NCI-H1105 (cell line): ENCODE data around the gene ZNF25.
"Not testable (repeated sequence)": the region's sequence is repeated elsewhere in the genome, so short reads cannot be mapped to it uniquely, and the experiment has no call there.

ENCODE experiments used
- DNase-seq: peaks from one replicate; lab custom pipeline; 2025; lab: John Stamatoyannopoulos, UW

Gene ZNF25

DNA sequence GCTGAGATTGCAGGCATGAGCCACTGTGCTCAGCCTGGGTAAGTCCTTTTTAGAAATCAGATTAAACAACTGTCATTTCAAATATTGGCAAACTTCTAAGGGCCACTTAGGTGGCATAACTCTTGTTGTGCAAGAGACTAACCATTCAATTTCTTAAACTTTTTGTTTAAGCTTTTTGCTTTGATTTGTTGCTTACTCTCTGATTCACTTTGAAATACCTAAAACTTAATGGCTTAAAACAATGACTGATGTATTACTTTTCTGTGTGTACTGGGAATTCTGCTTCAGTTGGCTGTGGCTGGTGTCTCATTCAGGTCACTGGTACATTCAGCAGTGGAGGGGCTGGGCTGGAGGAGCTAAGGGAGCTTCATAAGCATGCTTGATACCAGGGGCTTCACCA lies 28.9 kb downstream of the ZNF25 start:
- no peak for DNase-seq

DNA sequence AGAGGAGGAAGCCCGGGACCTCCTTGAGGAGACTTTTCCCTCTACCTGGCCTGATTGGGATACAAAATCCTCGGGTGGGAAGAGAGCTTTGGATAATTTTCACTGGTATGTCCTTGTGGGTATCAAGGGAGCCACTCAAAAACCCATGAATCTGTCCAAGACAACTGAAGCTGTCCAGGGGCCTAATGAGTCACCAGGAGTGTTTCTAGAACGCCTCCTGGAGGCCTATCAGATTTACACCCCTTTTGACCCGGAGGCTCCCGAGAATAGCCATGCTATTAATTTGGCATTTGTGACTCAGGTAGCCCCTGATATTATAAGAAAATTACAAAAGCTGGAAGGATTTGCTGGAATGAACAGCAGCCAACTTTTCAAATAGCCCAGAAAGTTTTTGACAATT lies 38.6 kb downstream of the ZNF25 start:
- DNase-seq: no peak

DNA sequence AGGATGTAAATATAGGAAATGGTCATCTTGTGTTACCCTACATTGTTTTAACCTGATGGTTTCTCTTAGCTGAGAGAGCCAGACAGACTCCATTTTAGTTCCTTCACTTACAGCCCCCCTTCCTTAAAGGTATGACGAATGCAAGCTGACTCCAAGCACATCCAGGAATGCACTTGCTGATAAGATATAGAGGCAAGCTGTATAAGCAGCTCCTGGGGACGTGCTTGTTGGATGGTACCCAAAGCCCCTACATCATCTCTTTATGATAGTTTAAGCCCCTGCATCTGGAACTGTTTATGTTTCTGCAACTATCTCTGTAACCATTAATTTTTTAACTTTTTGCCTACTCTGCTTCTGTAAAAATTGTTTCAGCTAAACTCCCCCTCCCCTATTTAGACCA lies 41.7 kb downstream of the ZNF25 start:
- no peak for DNase-seq

DNA sequence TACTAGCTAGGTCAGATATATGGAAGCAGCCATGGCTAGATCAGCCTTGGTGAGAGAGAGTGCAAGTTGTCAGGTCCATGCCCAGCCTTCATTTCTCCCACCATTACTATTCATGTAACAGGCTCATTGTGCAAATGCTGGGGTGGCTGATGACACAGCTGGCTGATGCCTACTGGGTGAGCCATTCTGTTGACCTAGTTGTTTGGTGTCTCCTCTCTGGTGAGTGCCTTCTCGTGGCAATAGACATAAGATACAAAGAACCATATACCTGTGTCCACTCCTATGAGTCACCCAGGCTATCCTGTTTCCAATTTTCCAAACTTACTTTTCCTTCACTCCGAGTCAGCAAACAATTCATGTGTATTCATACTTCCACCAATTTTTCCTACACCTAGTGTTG lies 46.0 kb downstream of the ZNF25 start:
- DNase-seq: no peak

DNA sequence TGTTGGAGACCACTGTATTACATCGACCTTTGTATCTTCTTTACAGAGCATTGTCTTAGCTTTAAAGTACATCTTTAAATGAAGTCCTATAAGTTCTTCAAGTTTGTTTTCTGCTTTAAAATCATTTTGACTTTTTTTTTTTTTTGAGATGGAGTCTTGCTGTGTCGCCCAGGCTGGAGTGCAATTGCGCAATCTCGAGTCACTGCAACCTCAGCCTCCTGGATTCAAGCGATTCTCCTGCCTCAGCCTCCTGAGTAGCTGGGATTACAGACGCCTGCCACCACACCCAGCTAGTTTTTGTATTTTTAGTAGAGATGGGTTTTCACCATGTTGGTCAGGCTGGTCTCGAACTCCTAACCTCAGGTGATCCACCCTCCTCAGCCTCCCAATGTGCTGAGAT lies 68.3 kb downstream of the ZNF25 start:
- DNase-seq: not testable (repeated sequence)

DNA sequence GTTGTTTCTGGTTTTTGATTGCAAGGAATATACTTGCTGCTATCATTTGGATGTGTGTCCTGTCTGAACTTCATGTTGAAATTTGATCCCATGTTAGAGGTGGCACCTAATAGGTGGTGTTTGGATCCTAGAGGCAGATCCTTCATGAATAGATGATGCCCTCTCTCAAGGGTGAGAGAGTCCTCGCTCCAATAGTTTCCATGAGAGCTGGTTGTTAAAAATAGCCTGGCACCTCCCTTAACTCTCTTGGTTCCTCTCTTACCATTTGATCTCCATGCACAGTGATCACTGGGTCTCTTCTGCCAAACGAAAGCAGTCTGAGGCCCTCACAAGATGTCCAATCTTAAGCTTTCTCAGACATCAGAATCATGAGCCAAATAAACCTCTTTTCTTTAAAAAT lies 70.1 kb downstream of the ZNF25 start:
- DNase-seq: no peak
